IMR-90 (cell line): ENCODE data around the gene DCANP1.

Source experiments
- CHD1 ChIP-seq: IDR thresholded peaks from 2 replicates; pipeline ENCODE4 v1.6.1; 2012; ENCODE audit warnings: low read depth, low read length, improper control_type of control experiment
- CTCF ChIP-seq: conservative IDR thresholded peaks from 2 replicates; pipeline ENCODE4 v1.5.1; 2012; ENCODE audit warnings: mild to moderate bottlenecking, low read depth, low read length, improper control_type of control experiment
- USF2 ChIP-seq: fragments of 150-350 bp; IDR thresholded peaks from 2 replicates; pipeline ENCODE4 v1.6.1; 2017; ENCODE audit warnings: mild to moderate bottlenecking, antibody characterized with exemption, low read length, low read depth

- TF ChIP-seq CTCF (no peak), CHD1 (no peak), USF2 (no peak)
Observed at GRCh38 chr5:135487037-135487395, 39.9 kb upstream of the DCANP1 start.
